GM12873 (cell line): ENCODE measurements around the gene ABO.

Experiments used
- TF ChIP-seq, protein P1 (sequence below): IDR thresholded peaks from 2 replicates; pipeline ENCODE4 v1.5.1; 2012; ENCODE audit warnings: low read depth, mild to moderate bottlenecking, moderate library complexity, low read length, control low read depth; ENCODE audit not compliant: insufficient read depth; ENCODE audit errors: missing control alignments

ABO gene

DNA sequence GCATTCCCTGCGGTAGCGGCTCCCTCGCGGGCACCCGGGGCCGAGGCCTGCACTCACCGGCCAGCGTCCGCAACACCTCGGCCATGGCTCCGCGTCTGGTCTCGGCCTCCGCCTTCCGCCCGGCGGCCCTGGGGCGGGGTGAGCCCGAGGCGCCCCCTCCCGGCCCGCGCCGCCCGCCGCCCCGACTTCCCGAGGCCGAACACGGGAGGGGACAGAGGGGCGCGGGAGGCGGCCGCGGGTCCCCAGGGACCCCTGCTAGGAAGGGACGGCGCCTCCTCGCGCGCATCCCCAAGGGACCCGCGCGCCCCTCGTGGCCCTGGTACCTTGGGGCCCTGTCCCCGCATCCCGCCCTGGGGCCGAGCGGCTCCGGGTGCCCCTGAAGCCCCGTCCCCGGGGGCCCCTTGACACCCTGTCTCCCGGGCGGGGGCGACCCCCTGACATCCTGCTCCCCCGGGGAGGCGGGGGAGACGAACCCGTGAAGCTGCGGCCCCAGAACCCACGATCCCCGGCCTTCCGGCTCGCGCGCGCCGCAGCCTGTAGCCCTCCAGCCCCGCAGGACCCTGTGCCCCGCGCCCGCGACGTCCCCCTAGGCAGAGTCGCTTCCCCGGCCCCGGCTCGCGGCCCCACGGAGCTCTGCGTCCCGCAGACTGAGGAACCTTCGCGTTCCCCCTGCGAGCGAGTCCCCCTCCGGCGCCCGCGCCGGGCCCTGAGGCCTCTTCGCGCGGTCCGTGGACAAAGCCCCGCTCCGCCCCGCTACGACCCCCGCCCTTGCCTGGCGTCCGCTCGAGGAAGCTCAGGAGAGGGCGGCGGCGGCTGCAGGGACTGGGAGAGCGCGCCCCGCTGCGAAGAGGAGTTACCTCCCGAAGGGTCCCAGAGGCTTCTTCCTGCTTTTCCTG lies at the start of gene ABO:
Gene ABO (minus strand): TSS at position 97 of the 896 bp plus-strand sequence.
- TF ChIP-seq, protein P1, sequence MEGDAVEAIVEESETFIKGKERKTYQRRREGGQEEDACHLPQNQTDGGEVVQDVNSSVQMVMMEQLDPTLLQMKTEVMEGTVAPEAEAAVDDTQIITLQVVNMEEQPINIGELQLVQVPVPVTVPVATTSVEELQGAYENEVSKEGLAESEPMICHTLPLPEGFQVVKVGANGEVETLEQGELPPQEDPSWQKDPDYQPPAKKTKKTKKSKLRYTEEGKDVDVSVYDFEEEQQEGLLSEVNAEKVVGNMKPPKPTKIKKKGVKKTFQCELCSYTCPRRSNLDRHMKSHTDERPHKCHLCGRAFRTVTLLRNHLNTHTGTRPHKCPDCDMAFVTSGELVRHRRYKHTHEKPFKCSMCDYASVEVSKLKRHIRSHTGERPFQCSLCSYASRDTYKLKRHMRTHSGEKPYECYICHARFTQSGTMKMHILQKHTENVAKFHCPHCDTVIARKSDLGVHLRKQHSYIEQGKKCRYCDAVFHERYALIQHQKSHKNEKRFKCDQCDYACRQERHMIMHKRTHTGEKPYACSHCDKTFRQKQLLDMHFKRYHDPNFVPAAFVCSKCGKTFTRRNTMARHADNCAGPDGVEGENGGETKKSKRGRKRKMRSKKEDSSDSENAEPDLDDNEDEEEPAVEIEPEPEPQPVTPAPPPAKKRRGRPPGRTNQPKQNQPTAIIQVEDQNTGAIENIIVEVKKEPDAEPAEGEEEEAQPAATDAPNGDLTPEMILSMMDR = no peak

DNA sequence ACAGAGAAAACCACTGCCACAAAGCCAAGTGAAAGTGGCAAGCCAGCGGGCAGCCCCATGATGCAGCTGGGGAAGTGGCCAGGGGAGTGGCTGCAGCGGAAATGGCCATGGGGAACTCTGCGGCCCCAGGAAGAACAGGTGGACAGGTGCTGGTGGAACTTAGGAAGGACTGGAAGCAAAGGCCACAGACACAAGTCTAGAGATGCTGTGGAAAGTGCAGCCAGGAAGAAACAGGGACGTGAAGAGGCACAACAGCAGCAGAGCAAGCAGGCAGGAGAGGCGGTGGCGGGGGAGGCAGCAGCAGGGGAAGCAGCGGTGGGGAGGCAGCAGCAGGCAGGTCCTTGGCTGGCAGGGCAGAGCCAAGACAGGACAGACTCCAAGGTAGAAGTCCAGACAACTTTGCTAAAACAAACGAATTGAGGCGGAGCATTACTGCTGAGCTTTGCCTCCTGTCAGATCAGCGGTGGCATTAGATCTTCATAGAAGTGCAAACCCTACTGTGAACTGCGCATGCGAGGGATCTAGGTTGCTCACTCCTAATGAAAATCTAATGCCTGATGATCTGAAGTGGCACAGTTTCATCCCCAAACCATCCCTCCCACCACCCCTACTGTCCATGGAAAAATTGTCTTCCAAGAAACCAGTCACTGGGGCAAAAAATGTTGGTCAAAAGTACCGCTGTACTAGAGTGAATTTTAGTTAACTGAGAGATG lies 49.1 kb upstream of the ABO start:
- TF ChIP-seq, protein P1 = no peak

GRCh38 chr9:133323211-133323610 lies 48.2 kb upstream of the ABO start:
- TF ChIP-seq, protein P1 = no peak

- TF ChIP-seq, protein P1 = no peak
Observed at GRCh38 chr9:133322701-133323100, 47.7 kb upstream of the ABO start.

- TF ChIP-seq, protein P1 = no peak
Observed at GRCh38 chr9:133321411-133321935, 46.5 kb upstream of the ABO start.

- TF ChIP-seq, protein P1 = no peak
Observed at GRCh38 chr9:133320421-133320881, 45.5 kb upstream of the ABO start.

GRCh38 chr9:133315997-133316396 lies 41.0 kb upstream of the ABO start:
- TF ChIP-seq, protein P1 = no peak
